ENCODE data around the gene WNT10A. TPM values are rescaled to one million over a fixed set of nuclear protein-coding genes. Genes with fewer than 3 reads are reported as not detected.

Gene WNT10A
- total and polyA plus RNA-seq, 2 donors from 2014 or later = 1.1 to 10.2 TPM

- FAIRE-seq = no peak
- H3K27me3 ChIP-seq (ENCODE audit: control insufficient read depth, insufficient read depth, low read length) = peaks cover 38% of the 10 kb centered on the region
Measured at GRCh38 chr2:218879776-218880101, 913 bp upstream of the WNT10A start.

GRCh38 chr2:218880859-218881594 is 375 bp downstream of the WNT10A start:
- H3K4me1 ChIP-seq (ENCODE audit: control insufficient read depth in 2 of 3, insufficient read depth in 2 of 3, low read depth in 1 of 3, low read length in 3 of 3) = peaks cover 0 to 12% (median 4%) of the 10 kb centered on the region in 3 donors
- DNase-seq (peak in 1 of 5 donors; percentile 63), FAIRE-seq (no peak)
- intact Hi-C loops (cut with DNase I) = no loop called here
- H3K9me3 ChIP-seq (ENCODE audit: control insufficient read depth in 2 of 3, insufficient read depth in 1 of 3, low read length in 3 of 3) = no peaks in the 10 kb centered on the region
- peaks cover 30% of the 10 kb centered on the region for H3K27me3 ChIP-seq (ENCODE audit: control insufficient read depth, insufficient read depth, low read length)
- no peaks in the 10 kb centered on the region for H3K36me3 ChIP-seq (ENCODE audit: control insufficient read depth in 2 of 3, insufficient read depth in 3 of 3, low read length in 3 of 3)
- no peak for TF ChIP-seq CTCF (IDR thresholded peaks at IDR 0.05; ENCODE audit: borderline replicate concordance, extremely low read depth, insufficient read depth)
- H3K27ac ChIP-seq (ENCODE audit: low read depth in 2 of 2, low read length in 2 of 2) = no peak overlapping the region
- H3K4me3 ChIP-seq (ENCODE audit: low read length in 3 of 3) = no peak overlapping the region
- no peak overlapping the region for H3K9ac ChIP-seq (ENCODE audit: low read length in 3 of 3)

More at GRCh38 chr2:218879776-218880101, 913 bp upstream of the WNT10A start:
- H3K4me3 ChIP-seq (ENCODE audit: low read length in 3 of 3) = no peak overlapping the region
- no peak overlapping the region for H3K27ac ChIP-seq (ENCODE audit: low read depth in 2 of 2, low read length in 2 of 2)
- no peaks in the 10 kb centered on the region for H3K36me3 ChIP-seq (ENCODE audit: control insufficient read depth in 2 of 3, insufficient read depth in 3 of 3, low read length in 3 of 3)
- no peaks in the 10 kb centered on the region for H3K9me3 ChIP-seq (ENCODE audit: control insufficient read depth in 2 of 3, insufficient read depth in 1 of 3, low read length in 3 of 3)
- H3K4me1 ChIP-seq (ENCODE audit: control insufficient read depth in 2 of 3, insufficient read depth in 2 of 3, low read depth in 1 of 3, low read length in 3 of 3) = peaks cover 0 to 12% (median 4%) of the 10 kb centered on the region in 3 donors
- DNase-seq = no peak
- TF ChIP-seq CTCF (IDR thresholded peaks at IDR 0.05; ENCODE audit: borderline replicate concordance, extremely low read depth, insufficient read depth) = no peak
- intact Hi-C loops (cut with DNase I) = no loop called here
- no peak overlapping the region for H3K9ac ChIP-seq (ENCODE audit: low read length in 3 of 3)

- no peak for FAIRE-seq
- no peak overlapping the region for H3K9ac ChIP-seq (ENCODE audit: low read length in 3 of 3)
- no peaks in the 10 kb centered on the region for H3K36me3 ChIP-seq (ENCODE audit: control insufficient read depth in 2 of 3, insufficient read depth in 3 of 3, low read length in 3 of 3)
- intact Hi-C loops (cut with DNase I) = no loop called here
- H3K4me3 ChIP-seq (ENCODE audit: low read length in 3 of 3) = no peak overlapping the region
- H3K27me3 ChIP-seq (ENCODE audit: control insufficient read depth, insufficient read depth, low read length) = peaks cover 28% of the 10 kb centered on the region
- H3K9me3 ChIP-seq (ENCODE audit: control insufficient read depth in 2 of 3, insufficient read depth in 1 of 3, low read length in 3 of 3) = no peaks in the 10 kb centered on the region
- H3K27ac ChIP-seq (ENCODE audit: low read depth in 2 of 2, low read length in 2 of 2) = no peak overlapping the region
- peak in 1 of 5 donors; percentile 58 for DNase-seq
- TF ChIP-seq CTCF (IDR thresholded peaks at IDR 0.05; ENCODE audit: borderline replicate concordance, extremely low read depth, insufficient read depth) = no peak
- peaks cover 0 to 12% (median 4%) of the 10 kb centered on the region in 3 donors for H3K4me1 ChIP-seq (ENCODE audit: control insufficient read depth in 2 of 3, insufficient read depth in 2 of 3, low read depth in 1 of 3, low read length in 3 of 3)
Measured at GRCh38 chr2:218881744-218882460, 1.2 kb downstream of the WNT10A start.
